HG03460 (cell line): ENCODE measurements around the gene FAM107B.
"Not testable (repeated sequence)": the region's sequence is repeated elsewhere in the genome, so short reads cannot be mapped to it uniquely, and the experiment has no call there.

ENCODE experiments used
- ATAC-seq: cut with Tn5 transposase; IDR thresholded peaks from one replicate; pipeline ENCODE4 v1.9.1; 2021; ENCODE audit not compliant: unreplicated experiment

The FAM107B gene

GRCh38 chr10:14774797-14775196 is at the start of gene FAM107B:
Gene FAM107B, minus strand, starts transcription at chr10:14774897. Its CDS starts 234 bp downstream, at chr10:14774663.
- ATAC-seq: no peak

- ATAC-seq: no peak
Measured at GRCh38 chr10:14823966-14824365, 49.3 kb upstream of the FAM107B start.

- no peak for ATAC-seq
Measured at GRCh38 chr10:14822879-14823755, 48.4 kb upstream of the FAM107B start.

GRCh38 chr10:14821635-14822375 is 47.1 kb upstream of the FAM107B start:
- ATAC-seq: no peak

- no peak for ATAC-seq
Measured at GRCh38 chr10:14820775-14821154, 46.1 kb upstream of the FAM107B start.

- ATAC-seq: no peak
Measured at GRCh38 chr10:14820010-14820774, 45.5 kb upstream of the FAM107B start.

- ATAC-seq: not testable (repeated sequence)
Measured at GRCh38 chr10:14816717-14817116, 42.0 kb upstream of the FAM107B start.

- no peak for ATAC-seq
Measured at GRCh38 chr10:14815681-14816080, 41.0 kb upstream of the FAM107B start.

- no peak for ATAC-seq
Measured at GRCh38 chr10:14812271-14812670, 37.6 kb upstream of the FAM107B start.

GRCh38 chr10:14810969-14811953 is 36.6 kb upstream of the FAM107B start:
- no peak for ATAC-seq

GRCh38 chr10:14806318-14806717 is 31.6 kb upstream of the FAM107B start:
- no peak for ATAC-seq

- ATAC-seq: no peak
Measured at GRCh38 chr10:14803827-14804226, 29.1 kb upstream of the FAM107B start.

GRCh38 chr10:14801723-14802122 is 27.0 kb upstream of the FAM107B start:
- no peak for ATAC-seq

- no peak for ATAC-seq
Measured at GRCh38 chr10:14800397-14800796, 25.7 kb upstream of the FAM107B start.

- no peak for ATAC-seq
Measured at GRCh38 chr10:14798636-14799035, 23.9 kb upstream of the FAM107B start.

GRCh38 chr10:14787938-14788337 is 13.2 kb upstream of the FAM107B start:
- no peak for ATAC-seq

GRCh38 chr10:14784459-14785055 is 9.9 kb upstream of the FAM107B start:
- no peak for ATAC-seq

GRCh38 chr10:14782691-14783363 is 8.1 kb upstream of the FAM107B start:
- no peak for ATAC-seq

GRCh38 chr10:14781763-14782162 is 7.1 kb upstream of the FAM107B start:
- no peak for ATAC-seq
